K562 (cell line): ENCODE measurements around the gene TMEM100. TPM values are rescaled to one million over a fixed set of nuclear protein-coding genes. Genes with fewer than 3 reads are reported as not detected.

ENCODE experiments used
- FOS ChIP-seq: IDR thresholded peaks from 3 replicates; pipeline ENCODE4 v1.6.1; 2011; ENCODE audit not compliant: insufficient read length; ENCODE audit errors: extremely low read depth
- GTF2B ChIP-seq: IDR thresholded peaks from 2 replicates; pipeline ENCODE4 v1.6.1; 2011; ENCODE audit not compliant: insufficient read length; ENCODE audit errors: extremely low read depth
- JUN ChIP-seq, 2 experiments: sonication (generic) in 1 of 2; formaldehyde crosslinking in 1 of 2; IDR thresholded peaks; 2 replicates each; pipeline versions ENCODE4 v1.6.1 to v1.8.0; 2012 to 2022; ENCODE audit warnings: borderline replicate concordance in 2 of 2, mild to moderate bottlenecking in 2 of 2, improper control_type of control experiment in 1 of 2, low read depth in 1 of 2, low read length in 1 of 2, missing genetic modification reagents in 1 of 2
- MAFG ChIP-seq: fragments of 450-650 bp; conservative IDR thresholded peaks from 2 replicates; pipeline ENCODE4 v1.6.1; 2016; ENCODE audit warnings: missing genetic modification characterization, missing compliant biosample characterization
- MCM5 ChIP-seq: fragments of 450-650 bp; IDR thresholded peaks from 2 replicates; pipeline ENCODE4 v1.6.1; 2016; ENCODE audit warnings: low read depth
- MYC ChIP-seq, 2 experiments: fragments of 250-450 bp in 1 of 2; sonication (Bioruptor Pico) in 1 of 2; IDR thresholded peaks; 2 replicates each; pipeline versions ENCODE4 v1.5.1 to v1.6.1; 2012 to 2021; ENCODE audit warnings: low read depth in 2 of 2, borderline replicate concordance in 1 of 2, improper control_type of control experiment in 1 of 2, low read length in 1 of 2, mild to moderate bottlenecking in 1 of 2, moderate library complexity in 1 of 2
- SMARCA4 ChIP-seq: fragments of 450-650 bp; IDR thresholded peaks from 2 replicates; pipeline ENCODE4 v1.6.1; 2016
- SMARCC2 ChIP-seq: fragments of 450-650 bp; IDR thresholded peaks from 2 replicates; pipeline ENCODE4 v1.6.1; 2017; ENCODE audit warnings: antibody characterized with exemption, moderate library complexity, mild to moderate bottlenecking, low read depth
- SRSF9 ChIP-seq: fragments of 200-400 bp; formaldehyde crosslinking; IDR thresholded peaks from 2 replicates; pipeline ENCODE4 v1.6.1; 2017; ENCODE audit warnings: low read depth, low read length, borderline replicate concordance
- ZBTB7A ChIP-seq: IDR thresholded peaks from 2 replicates; pipeline ENCODE4 v1.6.1; 2011; ENCODE audit warnings: low read depth, mild to moderate bottlenecking, low read length, moderate library complexity, borderline replicate concordance; ENCODE audit not compliant: control insufficient read depth
- ZC3H4 ChIP-seq: sonication (generic); formaldehyde crosslinking; IDR thresholded peaks from 2 replicates; pipeline ENCODE4 v1.9.0; 2021; ENCODE audit warnings: missing genetic modification reagents, borderline replicate concordance
- ZNF354B ChIP-seq: fragments of 250-450 bp; sonication (Bioruptor Pico); IDR thresholded peaks from 2 replicates; pipeline ENCODE4 v1.4.0; 2020
- ZNF384 ChIP-seq: IDR thresholded peaks from 2 replicates; pipeline ENCODE4 v1.6.1; 2012; ENCODE audit warnings: low read depth, low read length, improper control_type of control experiment
- ZNF511 ChIP-seq: sonication (generic); formaldehyde crosslinking; IDR thresholded peaks from 2 replicates; pipeline ENCODE4 v1.8.0; 2022; ENCODE audit warnings: mild to moderate bottlenecking, missing genetic modification reagents
- polyA plus RNA-seq, 8 experiments: library from polyadenylated mRNA; depleted of rRNA in 4 of 8; stranded (reverse) in 5 of 8; unstranded in 3 of 8; fragments of >200 nt; fragmentation: Nextera tagmentation in 2 of 8; fragmentation: Illumina TruSeq in 1 of 8; extraction: Ambion mirVana in 2 of 8; extraction: Trizol in 1 of 8; gene quantifications; 2 replicates each; pipeline versions ENCODE4 v1.2.1 to v1.2.3, GENCODE V29; 2011 to 2014; ENCODE audit warnings: inconsistent platforms in 1 of 8, missing spikeins in 1 of 8
- total RNA-seq, 7 experiments: library from RNA; depleted of rRNA in 6 of 7; stranded (reverse); fragments of >200 nt in 6 of 7; fragmentation: Illumina TruSeq in 2 of 7; extraction: Trizol in 2 of 7; gene quantifications; 2 replicates each; pipeline versions ENCODE4 v1.2.1 to v1.2.3, GENCODE V29; 2011 to 2021; ENCODE audit warnings: low replicate concordance in 1 of 7
- TF ChIP-seq, protein P1 (sequence below): fragments of 200-400 bp; formaldehyde crosslinking; IDR thresholded peaks from 2 replicates; pipeline ENCODE4 v1.6.1; 2017; ENCODE audit warnings: mild to moderate bottlenecking, low read depth, low read length, moderate library complexity

TMEM100 gene
- total and polyA plus RNA-seq, 9 of the 15 experiments (the other 6 are each of a cell fraction or from before 2014, with no cell fraction given) = 0.12 to 0.50 (median 0.19) TPM

DNA sequence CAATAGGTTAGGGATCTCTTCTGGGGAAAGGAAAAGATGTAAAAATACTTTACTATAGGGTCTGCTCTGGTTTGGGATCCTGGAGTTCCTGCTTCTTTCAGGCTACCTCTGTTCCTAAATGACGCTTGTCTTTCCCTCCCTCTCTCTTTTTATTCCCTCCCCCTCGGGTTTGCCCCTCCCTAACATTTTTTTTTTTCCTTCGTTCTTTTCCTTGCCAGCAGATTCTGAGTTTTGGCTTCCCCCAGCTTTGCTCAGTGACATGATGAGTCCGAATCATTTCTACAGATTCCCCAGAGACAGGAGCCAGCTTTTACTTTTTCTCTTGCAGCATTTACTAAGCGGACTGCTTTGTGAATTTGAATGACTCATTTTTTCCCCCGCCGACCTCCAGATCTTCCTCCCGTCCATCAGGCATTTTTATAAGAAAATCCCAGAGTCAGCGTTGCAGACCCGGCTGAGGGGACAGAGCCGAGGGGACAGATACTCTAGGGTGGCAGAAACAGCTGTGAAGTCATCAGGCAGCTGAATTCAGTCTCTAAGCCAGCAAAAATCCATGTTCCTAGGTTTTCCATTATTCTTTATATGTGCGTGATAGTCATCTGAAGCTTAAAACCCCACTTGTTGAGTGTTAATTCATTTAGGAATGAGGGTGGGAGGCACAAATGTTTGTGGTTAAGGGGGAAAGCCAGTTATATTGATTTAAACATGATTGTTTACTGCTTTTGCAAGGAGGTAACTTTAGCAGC lies at the start of gene TMEM100 (continued):
- TF ChIP-seq ZBTB7A (peak; percentile 33; the same call in 1 of the 2 replicates), MAFG (tag) (peak; percentile 6; the same call in 1 of the 2 replicates), SMARCA4 (peak; percentile 78; the same call in 1 of the 2 replicates), GTF2B (no peak), JUN (IDR thresholded peaks at IDR 0.05; ENCODE audit: borderline replicate concordance, low read depth, low read length) (peak; percentile 59; the same call in 1 of the 2 replicates), JUN (CRISPR knock-in tag; IDR thresholded peaks at IDR 0.05; ENCODE audit: borderline replicate concordance) (no peak), ZC3H4 (CRISPR knock-in tag) (no peak), FOS (peak; percentile 42), SMARCC2 (peak; percentile 40; the same call in 1 of the 2 replicates), MYC (IDR thresholded peaks at IDR 0.05; ENCODE audit: low read depth, low read length) (no peak), MYC (CRISPR knock-in tag; IDR thresholded peaks at IDR 0.05; ENCODE audit: borderline replicate concordance, low read depth) (no peak), ZNF384 (peak; percentile 83), ZNF354B (no peak), ZNF511 (CRISPR knock-in tag) (no peak), MCM5 (no peak), SRSF9 (no peak)
- TF ChIP-seq, protein P1, sequence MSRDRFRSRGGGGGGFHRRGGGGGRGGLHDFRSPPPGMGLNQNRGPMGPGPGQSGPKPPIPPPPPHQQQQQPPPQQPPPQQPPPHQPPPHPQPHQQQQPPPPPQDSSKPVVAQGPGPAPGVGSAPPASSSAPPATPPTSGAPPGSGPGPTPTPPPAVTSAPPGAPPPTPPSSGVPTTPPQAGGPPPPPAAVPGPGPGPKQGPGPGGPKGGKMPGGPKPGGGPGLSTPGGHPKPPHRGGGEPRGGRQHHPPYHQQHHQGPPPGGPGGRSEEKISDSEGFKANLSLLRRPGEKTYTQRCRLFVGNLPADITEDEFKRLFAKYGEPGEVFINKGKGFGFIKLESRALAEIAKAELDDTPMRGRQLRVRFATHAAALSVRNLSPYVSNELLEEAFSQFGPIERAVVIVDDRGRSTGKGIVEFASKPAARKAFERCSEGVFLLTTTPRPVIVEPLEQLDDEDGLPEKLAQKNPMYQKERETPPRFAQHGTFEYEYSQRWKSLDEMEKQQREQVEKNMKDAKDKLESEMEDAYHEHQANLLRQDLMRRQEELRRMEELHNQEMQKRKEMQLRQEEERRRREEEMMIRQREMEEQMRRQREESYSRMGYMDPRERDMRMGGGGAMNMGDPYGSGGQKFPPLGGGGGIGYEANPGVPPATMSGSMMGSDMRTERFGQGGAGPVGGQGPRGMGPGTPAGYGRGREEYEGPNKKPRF = no peak
